GM18520 (cell line): ENCODE measurements around the gene COX5A.

Experiments
- ATAC-seq: cut with Tn5 transposase; IDR thresholded peaks from one replicate; pipeline ENCODE4 v1.9.1; 2021; ENCODE audit not compliant: unreplicated experiment

The COX5A gene

GRCh38 chr15:74873036-74873755 lies 64.7 kb downstream of the COX5A start, which contains the start of gene SCAMP2:
SCAMP2 (minus strand) TSS chr15:74873365; CDS start chr15:74873255, 110 bp downstream.
- peak; percentile 61 for ATAC-seq

GRCh38 chr15:74872702-74873035 lies 65.2 kb downstream of the COX5A start:
- no peak for ATAC-seq

GRCh38 chr15:74870436-74871215 lies 67.2 kb downstream of the COX5A start:
- no peak for ATAC-seq
